ENCODE results near the gene SERINC3.
"Not testable (repeated sequence)": the region's sequence is repeated elsewhere in the genome, so short reads cannot be mapped to it uniquely, and the experiment has no call there.

Gene SERINC3

DNA sequence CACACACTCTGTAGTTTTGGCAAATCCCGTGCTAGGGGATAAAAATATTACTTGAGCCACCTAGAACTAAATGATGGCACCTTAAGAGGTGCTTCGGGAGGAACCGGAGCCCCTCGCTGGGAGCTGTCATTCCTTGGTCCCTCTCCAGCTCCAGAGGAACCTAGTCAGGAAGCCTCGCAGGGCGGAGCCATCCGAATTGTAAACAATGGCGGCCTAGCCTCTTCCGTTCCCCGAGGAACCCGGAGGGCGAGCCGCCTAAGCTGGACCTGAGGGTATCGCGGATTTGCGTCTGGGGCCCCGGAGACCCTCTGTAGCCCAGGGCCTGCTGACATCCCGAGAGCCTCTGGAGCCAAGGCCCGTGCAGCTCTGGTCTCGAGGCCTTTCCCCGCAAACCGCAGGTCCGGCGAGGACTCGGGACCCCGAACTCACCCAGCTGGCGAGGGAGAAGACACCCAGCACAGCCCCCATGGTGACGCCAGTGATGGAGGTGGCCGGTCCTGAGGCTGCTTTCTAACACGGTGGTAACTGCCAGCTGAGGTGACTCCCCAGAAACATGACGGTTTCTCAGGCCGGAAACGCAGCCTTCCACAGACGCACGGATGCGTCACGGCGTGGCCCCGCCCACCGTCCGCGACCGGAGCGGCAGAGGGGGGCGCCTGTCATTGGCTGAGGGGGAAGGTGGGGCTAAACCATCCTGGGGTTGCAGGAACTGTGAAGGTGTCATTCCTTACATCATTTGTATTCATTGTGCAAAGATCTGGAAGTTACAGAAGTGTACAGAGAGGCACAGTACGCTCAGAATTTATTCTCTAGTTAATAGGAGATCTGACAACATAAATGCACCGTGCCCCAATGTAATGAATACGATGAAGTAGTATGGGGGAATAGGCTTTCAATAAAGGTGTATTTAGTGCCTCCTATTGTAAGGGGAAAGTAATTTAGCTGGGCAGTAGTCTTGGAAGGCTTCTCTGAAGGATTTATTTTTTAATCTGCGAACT, at the start of gene SERINC3:
Gene SERINC3, minus strand, starts transcription at position 587 of the 998 bp plus-strand sequence. Its CDS starts 119 bp downstream, at position 468.
- peak; percentile 92 for DNase-seq

GRCh38 chr20:44571362-44571988, 49.6 kb upstream of the SERINC3 start:
- DNase-seq, result no peak

DNA sequence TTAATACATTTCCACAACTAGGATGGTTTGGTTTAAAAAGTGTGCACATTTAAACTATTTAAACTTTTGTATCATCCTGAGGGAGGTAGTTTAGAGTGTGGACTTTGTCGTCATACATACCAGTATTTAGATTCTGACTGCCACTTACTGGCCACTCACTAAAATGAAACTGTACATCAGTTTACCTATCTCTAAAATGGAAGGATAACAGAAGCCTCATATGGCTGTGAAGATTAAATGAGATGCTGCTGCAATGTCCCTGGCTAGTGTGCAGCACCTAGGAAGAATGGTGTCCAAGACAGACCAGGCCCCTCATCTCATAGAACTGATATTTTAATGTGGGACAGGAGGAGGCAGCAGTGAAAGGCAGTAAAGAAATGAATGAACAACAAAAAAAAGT, 48.5 kb upstream of the SERINC3 start:
- no peak for DNase-seq

- DNase-seq, result no peak
Observed at GRCh38 chr20:44566811-44567210, 44.9 kb upstream of the SERINC3 start.

DNA sequence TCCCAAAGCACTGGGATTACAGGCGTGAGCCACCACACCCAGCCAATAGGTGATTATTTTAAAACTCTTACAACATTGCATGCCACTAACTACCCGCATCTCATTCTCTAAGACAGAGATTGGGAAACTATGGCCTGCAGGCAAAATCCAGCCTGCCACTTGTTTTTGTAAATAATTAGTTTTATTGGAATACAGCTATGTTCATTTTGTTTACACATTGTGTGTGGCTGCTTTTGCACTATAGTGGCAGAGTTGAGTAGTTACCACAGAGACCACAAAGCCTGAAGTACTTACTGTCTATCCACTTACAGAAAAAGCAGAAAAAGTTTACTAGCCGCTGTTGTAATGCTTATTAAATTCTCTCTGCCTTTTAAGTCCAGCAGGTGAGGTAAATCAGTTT, 44.1 kb upstream of the SERINC3 start:
- no peak for DNase-seq

DNA sequence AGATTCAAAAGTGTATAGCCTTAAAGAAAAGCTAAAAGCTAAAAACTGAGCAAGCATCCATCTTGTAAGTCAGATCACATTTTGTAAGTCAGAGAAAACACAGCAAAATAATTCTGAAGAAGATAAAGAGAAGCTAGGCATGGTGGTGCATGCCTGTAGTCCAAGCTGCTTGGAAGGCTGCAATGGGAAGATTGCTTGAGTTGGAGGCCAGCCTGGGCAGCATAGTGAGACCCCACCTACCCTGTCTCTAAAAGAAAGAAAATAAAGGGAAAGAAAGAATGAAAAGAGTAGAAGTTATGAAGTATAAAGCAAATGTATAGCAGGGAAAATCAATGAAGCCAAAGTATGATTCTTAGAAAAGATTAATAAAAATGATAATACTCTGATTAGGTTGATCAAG, 40.0 kb upstream of the SERINC3 start:
- DNase-seq, result no peak

- DNase-seq, result not testable (repeated sequence)
Observed at GRCh38 chr20:44560818-44561217, 38.9 kb upstream of the SERINC3 start.

DNA sequence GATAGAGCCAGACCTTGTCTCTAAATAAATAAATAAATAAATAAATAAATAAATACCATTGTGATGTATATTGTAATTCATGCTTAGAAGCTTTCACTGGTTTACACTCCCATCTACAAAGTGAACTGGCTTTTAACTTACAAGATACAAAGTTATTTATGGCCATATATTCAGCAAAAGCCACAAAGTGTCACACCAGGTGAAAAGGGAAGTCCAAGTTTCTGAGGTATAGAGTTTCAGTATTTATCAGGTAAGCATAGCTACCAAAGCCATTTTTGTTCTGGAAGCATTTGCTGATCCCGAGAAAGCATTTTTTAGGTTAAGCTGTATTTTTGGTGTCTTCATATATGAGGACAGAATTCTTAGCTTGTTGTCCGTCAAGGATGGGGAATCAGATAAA, 38.4 kb upstream of the SERINC3 start:
- no peak for DNase-seq

DNA sequence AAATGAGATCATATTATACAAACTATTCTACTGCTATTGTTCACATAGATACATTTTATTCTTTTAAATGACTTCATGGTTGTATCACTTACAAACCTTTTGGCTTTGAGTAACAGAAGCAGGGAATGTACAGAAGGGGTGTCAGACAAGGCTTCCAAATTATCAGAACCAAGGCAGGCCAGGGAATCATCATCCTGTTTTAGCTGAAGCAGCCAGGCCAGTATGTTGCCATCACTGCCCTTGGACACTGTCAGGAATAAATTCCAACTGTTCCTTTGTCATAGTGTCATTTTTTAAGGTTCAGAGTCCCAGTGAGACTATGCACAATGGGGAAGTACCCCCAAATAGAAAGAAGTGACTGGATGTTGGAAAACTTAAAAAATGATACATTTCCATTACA, 37.4 kb upstream of the SERINC3 start:
- DNase-seq, result no peak

DNA sequence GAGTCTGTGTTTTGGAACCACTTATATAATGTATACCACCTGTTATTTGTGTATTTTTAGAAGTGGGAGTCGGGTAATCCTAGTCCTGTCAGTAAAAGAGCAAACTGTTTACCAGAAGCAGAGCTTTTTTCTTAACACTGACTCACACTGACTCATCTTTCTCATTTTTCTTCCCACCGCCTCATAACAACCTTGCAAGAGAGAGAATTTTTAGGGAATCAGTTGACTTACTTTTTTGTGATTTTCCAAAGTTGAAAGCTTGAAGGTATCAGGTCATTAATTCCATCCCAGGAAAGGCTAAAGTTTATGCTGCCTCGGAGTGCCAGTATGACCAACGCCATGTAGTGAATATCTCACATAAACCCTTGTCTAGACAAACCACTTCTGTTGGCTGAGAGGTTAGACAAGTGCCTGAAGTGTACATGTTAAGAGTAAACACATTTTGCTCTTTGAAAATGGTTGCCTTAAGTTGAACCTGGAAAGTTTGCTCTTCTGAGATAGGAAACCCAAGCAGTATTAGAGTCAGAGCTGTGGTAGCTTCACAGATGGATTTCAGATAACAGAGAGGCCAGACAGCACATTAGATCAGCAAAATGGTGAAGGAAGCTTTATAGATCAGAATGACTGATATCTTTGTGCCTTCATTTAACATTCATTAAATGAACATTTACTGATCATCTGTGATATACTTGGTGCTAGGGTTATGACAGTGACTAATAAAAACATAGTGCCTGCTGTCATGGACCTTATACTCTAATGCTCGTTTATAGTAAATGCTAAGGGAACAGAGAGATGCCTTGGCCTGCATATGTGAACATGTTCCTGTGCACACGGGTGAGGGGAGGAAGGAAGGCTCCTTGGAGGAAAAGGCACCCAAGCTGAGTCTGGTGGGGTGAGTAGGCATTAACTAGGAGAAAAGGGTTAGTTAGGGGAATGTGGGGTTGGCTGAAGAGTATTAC, 31.4 kb upstream of the SERINC3 start:
- DNase-seq, result no peak

GRCh38 chr20:44552568-44552949, 30.7 kb upstream of the SERINC3 start:
- DNase-seq, result no peak

DNA sequence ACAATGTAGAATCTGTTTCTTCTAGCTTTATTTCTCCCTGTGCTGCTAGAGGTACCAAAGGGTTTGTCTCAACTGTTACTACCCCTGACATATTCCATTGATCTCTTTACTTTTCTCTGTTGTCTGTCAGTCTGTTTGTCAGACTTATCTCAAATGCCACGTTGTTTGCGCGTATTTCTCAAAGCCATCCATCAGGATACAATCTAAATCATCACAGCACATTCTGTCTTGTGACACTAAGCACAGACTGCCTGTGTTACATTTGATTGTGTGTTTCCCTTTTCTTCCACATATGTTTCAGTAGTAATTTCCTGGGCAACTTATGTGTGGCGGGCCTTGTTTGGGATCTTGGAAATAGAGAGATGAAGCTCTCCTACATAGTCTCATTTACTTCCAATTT, 30.2 kb upstream of the SERINC3 start:
- DNase-seq, result no peak

GRCh38 chr20:44549123-44549522, 27.3 kb upstream of the SERINC3 start:
- no peak for DNase-seq

- no peak for DNase-seq
Observed at GRCh38 chr20:44547419-44547818, 25.5 kb upstream of the SERINC3 start.

DNA sequence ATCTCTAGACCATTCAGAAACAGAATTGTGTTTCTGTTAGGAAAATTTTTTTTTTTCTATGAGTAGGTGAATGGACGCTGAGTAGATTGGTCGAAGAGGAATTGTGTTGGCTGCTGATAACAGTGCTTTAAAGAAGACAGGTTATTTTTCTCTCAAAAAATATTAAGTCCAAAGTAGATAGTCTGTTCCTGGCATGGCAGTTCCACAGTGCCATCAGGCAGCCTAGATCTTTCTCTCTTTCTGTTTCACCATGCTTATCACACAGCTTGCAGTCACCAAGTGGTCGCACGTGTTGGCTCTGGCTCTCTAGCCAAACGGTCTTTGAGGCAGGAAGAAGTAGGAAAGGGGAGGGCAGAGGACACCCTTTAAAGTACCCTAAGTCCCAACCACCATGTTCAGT, 22.4 kb upstream of the SERINC3 start:
- DNase-seq, result no peak

GRCh38 chr20:44543358-44543757, 21.5 kb upstream of the SERINC3 start:
- no peak for DNase-seq

- no peak for DNase-seq
Observed at GRCh38 chr20:44542890-44543289, 21.0 kb upstream of the SERINC3 start.

- DNase-seq, result no peak
Observed at GRCh38 chr20:44541992-44542391, 20.1 kb upstream of the SERINC3 start.

DNA sequence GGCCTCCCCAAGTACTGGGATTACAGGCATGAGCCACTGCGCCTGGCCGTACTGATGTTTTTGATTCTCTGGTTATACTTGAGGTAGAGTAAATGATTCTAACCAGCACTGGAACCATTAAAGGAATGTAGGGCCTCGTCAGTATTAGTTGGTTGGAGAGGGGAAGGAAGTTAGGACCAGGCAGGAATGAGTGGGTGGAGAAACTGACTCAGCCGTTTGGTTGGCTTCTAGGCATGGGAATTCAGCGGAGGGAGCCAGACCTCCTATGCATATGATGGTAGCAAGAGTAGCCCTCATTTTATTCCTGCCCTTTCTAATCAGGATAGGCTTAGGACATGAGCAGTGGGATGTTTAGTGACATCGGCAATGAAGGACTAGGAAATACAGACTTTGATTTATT, 19.0 kb upstream of the SERINC3 start:
- no peak for DNase-seq

GRCh38 chr20:44537993-44538392, 16.1 kb upstream of the SERINC3 start:
- no peak for DNase-seq

DNA sequence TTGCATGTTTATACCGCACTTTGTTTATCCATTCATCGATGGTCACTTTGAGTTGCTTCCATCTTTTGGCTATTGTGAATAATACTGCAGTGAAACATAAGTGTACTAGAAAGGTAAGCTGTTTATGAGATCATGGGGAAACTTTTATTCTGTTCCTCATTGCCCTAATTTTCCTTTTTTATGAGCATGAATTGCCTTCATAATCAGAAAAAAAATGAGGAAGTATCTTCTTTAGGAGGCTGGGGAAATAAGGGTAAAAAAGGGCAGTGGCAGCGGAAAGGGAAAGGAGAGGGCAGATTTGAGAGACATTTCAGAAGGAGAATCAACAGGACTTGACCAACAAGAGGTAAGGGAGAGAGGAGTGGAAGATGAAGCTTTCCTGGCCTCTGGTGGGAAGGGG, 14.3 kb upstream of the SERINC3 start:
- no peak for DNase-seq

DNA sequence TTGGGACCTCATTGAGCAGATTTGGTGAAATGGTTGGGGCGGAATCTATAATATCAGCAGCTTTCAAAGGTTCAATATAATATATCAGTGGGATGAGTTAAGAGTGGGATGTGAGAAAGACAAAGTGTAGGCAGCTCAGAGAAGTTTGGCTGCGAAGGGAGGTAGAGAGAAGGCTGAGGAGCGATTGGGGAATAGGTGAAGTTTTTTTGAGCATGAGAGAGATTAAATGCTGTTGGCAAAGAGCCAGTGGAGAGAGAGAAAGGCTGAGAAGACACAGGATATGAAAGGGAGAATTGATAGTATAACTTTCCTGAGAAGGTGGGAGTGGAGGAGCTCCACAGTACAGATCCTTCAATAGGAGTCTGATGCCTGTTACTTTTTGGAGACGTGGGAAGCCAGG, 12.1 kb upstream of the SERINC3 start:
- no peak for DNase-seq

DNA sequence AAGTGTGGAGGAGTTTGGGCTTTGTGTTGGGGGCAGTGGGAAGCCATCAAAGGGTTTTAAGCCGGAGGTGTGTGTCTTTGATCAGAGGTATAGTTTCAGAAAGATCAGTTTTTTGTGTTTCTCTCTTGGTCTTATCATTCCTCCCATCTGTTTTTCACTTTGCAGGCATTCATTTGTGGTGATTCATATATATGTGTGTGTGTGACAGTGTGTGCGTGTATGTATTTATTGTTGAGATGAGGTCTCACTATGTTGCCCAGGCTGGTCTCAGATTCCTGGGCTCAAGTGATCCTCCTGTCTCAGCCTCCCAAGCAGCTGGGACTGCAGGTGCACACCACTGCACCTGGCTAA, 11.1 kb upstream of the SERINC3 start:
- DNase-seq, result no peak
